ENCODE results near the gene TMOD2.

DNA sequence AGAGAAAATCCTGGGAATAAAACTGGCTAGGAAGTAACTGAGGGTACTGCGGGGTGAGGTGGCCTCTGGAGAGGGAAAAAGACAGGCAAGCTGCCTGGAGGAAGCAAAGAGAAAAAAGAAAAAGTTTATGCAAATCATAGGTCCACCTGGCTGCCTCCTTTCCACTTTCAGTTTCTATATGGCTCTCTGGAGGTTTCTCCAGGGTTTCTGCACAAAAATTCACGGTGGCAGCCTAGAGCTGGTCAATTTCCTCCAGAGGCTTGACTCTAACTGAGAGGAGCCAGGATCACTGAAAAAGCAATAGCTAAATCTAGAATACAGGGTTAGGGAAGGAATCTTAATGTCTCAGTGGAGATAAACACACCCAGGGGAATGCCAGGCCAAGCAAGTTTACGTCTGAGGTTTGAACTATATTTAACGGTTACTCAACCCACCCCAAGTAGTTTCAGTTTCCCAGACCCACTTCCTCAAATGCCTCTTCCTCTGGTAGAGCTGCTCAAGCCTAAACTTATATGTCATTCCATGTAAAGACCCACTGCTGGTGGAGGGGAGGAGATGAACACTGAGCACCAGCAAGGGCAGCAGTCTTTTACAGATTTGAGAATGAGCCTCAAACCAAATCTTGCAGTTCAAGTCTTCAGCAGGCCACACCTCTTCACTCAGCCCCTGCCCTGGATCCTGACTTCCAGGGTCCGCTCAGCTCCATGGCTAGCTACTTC lies 19.7 kb upstream of the TMOD2 start:
- TF ChIP-seq, protein P1, sequence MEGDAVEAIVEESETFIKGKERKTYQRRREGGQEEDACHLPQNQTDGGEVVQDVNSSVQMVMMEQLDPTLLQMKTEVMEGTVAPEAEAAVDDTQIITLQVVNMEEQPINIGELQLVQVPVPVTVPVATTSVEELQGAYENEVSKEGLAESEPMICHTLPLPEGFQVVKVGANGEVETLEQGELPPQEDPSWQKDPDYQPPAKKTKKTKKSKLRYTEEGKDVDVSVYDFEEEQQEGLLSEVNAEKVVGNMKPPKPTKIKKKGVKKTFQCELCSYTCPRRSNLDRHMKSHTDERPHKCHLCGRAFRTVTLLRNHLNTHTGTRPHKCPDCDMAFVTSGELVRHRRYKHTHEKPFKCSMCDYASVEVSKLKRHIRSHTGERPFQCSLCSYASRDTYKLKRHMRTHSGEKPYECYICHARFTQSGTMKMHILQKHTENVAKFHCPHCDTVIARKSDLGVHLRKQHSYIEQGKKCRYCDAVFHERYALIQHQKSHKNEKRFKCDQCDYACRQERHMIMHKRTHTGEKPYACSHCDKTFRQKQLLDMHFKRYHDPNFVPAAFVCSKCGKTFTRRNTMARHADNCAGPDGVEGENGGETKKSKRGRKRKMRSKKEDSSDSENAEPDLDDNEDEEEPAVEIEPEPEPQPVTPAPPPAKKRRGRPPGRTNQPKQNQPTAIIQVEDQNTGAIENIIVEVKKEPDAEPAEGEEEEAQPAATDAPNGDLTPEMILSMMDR (IDR thresholded peaks at IDR 0.05), result no peak
- no peak for TF ChIP-seq POLR2AphosphoS5 (IDR thresholded peaks at IDR 0.05)

Measured in transverse colon (tissue), 4 donors.